Heart right ventricle (tissue), 16 donors: ENCODE measurements around the gene PDE2A. TPM values are rescaled to one million over a fixed set of nuclear protein-coding genes. Genes with fewer than 3 reads are reported as not detected.

Source experiments
- ATAC-seq, 8 donors: fragments of 200-7000 bp; cut with Tn5 transposase; one replicate each; pipeline ENCODE4 v1.9.1; 2020; ENCODE audit warnings: mild to moderate bottlenecking in 8 of 8, moderate library complexity in 8 of 8, moderate number of reproducible peaks in 1 of 8
- DNase-seq, 2 donors: peaks; one replicate each; pipeline ENCODE4 v3.0.0-alpha.2; 2020
- H3K27ac ChIP-seq, 10 donors: fragments of 200-600 bp; sonication (generic) in 2 of 10; one replicate each; pipeline versions ENCODE4 v1.5.0 to v1.8.0; 2020 to 2022; ENCODE audit warnings: mild to moderate bottlenecking in 3 of 10
- H3K27me3 ChIP-seq, 7 donors: fragments of 200-600 bp; one replicate each; pipeline ENCODE4 v1.8.0; 2021 to 2022; ENCODE audit warnings: mild to moderate bottlenecking in 2 of 7
- H3K36me3 ChIP-seq, 9 donors: fragments of 200-600 bp; sonication (generic) in 1 of 9; one replicate each; pipeline versions ENCODE4 v1.5.0 to v1.8.0; 2020 to 2022; ENCODE audit warnings: mild to moderate bottlenecking in 2 of 9
- H3K4me1 ChIP-seq, 9 donors: fragments of 200-600 bp; sonication (generic) in 1 of 9; one replicate each; pipeline versions ENCODE4 v1.5.0 to v1.8.0; 2020 to 2022; ENCODE audit warnings: mild to moderate bottlenecking in 4 of 9
- H3K4me3 ChIP-seq, 10 donors: fragments of 200-600 bp; sonication (generic) in 2 of 10; one replicate each; pipeline versions ENCODE4 v1.5.0 to v1.8.0; 2020 to 2022; ENCODE audit warnings: mild to moderate bottlenecking in 7 of 10, moderate library complexity in 2 of 10
- H3K9me3 ChIP-seq, 11 donors: fragments of 200-600 bp in 10 of 11; sonication (generic) in 2 of 11; one replicate each; pipeline versions ENCODE4 v1.5.0 to v1.8.0; 2013 to 2022; ENCODE audit warnings: mild to moderate bottlenecking in 2 of 11, control low read depth in 1 of 11, moderate library complexity in 1 of 11
- WGBS, 2 donors: extraction: QIAGEN DNeasy Blood & Tissue Kit; methylation state at CpG; one replicate each; pipeline ENCODE4 v1.1.7; 2013; ENCODE audit warnings: inconsistent platforms in 1 of 2; 5-methylcytosine and 5-hydroxymethylcytosine counted together
- intact Hi-C, 10 donors: fragments of 100-400 bp; cut with DNase I; formaldehyde crosslinking; loops; one replicate each; pipeline versions ENCODE4 v1.11.1 to v1.14.2; 2022
- polyA plus RNA-seq, 2 donors: library from polyadenylated mRNA; stranded (reverse); fragments of 200-250 nt; gene quantifications; one replicate each; pipeline ENCODE4 v1.2.3, GENCODE V29; 2013
- total RNA-seq, 10 donors: library from RNA; stranded (reverse); fragmentation: NEBNext Ultra II Directional in 3 of 10; extraction: Animal tissue kit (Norgen Biotek cat#: 25700) in 3 of 10; gene quantifications; one replicate each; pipeline versions ENCODE4 v1.2.1 to v1.2.4, GENCODE V29; 2021 to 2023
- TF ChIP-seq, protein P1 (sequence below), 9 donors: fragments of 200-600 bp; sonication (generic) in 2 of 9; IDR thresholded peaks; one replicate each; pipeline versions ENCODE4 v1.5.0 to v1.8.0; 2021 to 2022; ENCODE audit warnings: antibody characterized with exemption in 9 of 9, mild to moderate bottlenecking in 5 of 9, moderate library complexity in 1 of 9
- donor health status: Arrhythmogenic right ventricular cardiomyopathy.
- donor health status: ischemic (EF 13 %, LVEDD 7.1; RV severe dilation, severe dysfunction).
- donor health status: healthy with polysubstance abuse.
- donor health status: DM: no; HTN: yes; CAD: no.
- donor health status: DM: no; HTN: no; CAD: no.
- donor health status: ischemic (EF 25% LVEDD 6.9; RV normal size, moderate dysfunction).
- donor health status: ischemic (EF 25% LVEDD 5.7; RV mildly dilated, moderate dysfunction).
- donor health status: healthy.
- donor health status: DM: yes; HTN: yes; CAD: no.
- donor health status: Ischemic cardiomyopathy.
- donor health status: ischemic (EF 35%, LVEDD 5.7; RV mildly dilated, moderate dysfunction).
- donor health status: nonischemic (EF 11% LVEDD 7.7; RV severe dilation, severe dysfunction).
- donor health status: DM: yes; HTN: yes; CAD: no.
- donor health status: PGD.
- donor health status: ischemic (EF 29% LVEDD 5.4; RV normal size, mild dysfunction).
- donor health status: nonischemic (EF 23%, LVEDD 6.1; RV moderate dilation, normal function).

PDE2A gene
- total and polyA plus RNA-seq, 12 donors, result 10.4 to 47.6 (median 30.2) TPM

- DNase-seq, result no peak
- H3K4me1 ChIP-seq, result peaks cover 0 to 39% (median 11%) of the 10 kb centered on the region in 9 donors
- intact Hi-C loops, result no loop called here
These were observed 19.2 kb upstream of the PDE2A start for GRCh38 chr11:72693271-72693968.

GRCh38 chr11:72692498-72693237 is 18.4 kb upstream of the PDE2A start:
- H3K27me3 ChIP-seq, result no peaks in the 10 kb centered on the region
- intact Hi-C loops, result no loop called here
- no peak overlapping the region for H3K4me3 ChIP-seq
- TF ChIP-seq, protein P1, sequence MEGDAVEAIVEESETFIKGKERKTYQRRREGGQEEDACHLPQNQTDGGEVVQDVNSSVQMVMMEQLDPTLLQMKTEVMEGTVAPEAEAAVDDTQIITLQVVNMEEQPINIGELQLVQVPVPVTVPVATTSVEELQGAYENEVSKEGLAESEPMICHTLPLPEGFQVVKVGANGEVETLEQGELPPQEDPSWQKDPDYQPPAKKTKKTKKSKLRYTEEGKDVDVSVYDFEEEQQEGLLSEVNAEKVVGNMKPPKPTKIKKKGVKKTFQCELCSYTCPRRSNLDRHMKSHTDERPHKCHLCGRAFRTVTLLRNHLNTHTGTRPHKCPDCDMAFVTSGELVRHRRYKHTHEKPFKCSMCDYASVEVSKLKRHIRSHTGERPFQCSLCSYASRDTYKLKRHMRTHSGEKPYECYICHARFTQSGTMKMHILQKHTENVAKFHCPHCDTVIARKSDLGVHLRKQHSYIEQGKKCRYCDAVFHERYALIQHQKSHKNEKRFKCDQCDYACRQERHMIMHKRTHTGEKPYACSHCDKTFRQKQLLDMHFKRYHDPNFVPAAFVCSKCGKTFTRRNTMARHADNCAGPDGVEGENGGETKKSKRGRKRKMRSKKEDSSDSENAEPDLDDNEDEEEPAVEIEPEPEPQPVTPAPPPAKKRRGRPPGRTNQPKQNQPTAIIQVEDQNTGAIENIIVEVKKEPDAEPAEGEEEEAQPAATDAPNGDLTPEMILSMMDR (IDR thresholded peaks at IDR 0.05), result no peak
- no peaks in the 10 kb centered on the region for H3K9me3 ChIP-seq
- H3K36me3 ChIP-seq, result peaks cover 0 to 100% (median 74%) of the 10 kb centered on the region in 9 donors
- ATAC-seq, result peak in 7 of 8 donors; percentile 6 to 60 (median 37)
- no peak for DNase-seq
- H3K4me1 ChIP-seq, result peaks cover 0 to 39% (median 13%) of the 10 kb centered on the region in 9 donors
- H3K27ac ChIP-seq, result peak overlapping the region in 1 of 10 donors; percentile 10
- 55% methylated on average over 9 of the region's 9 CpGs for WGBS, 2 donors

More at GRCh38 chr11:72693271-72693968, 19.2 kb upstream of the PDE2A start:
- peaks cover 0 to 100% (median 80%) of the 10 kb centered on the region in 9 donors for H3K36me3 ChIP-seq
- WGBS, 2 donors, result 95% methylated on average over 19 of the region's 19 CpGs
- H3K9me3 ChIP-seq, result no peaks in the 10 kb centered on the region
- TF ChIP-seq, protein P1 (IDR thresholded peaks at IDR 0.05), result no peak
- no peak overlapping the region for H3K4me3 ChIP-seq
- H3K27me3 ChIP-seq, result no peaks in the 10 kb centered on the region
- peak in 1 of 8 donors; percentile 14 for ATAC-seq
- H3K27ac ChIP-seq, result peak overlapping the region in 1 of 10 donors; percentile 10

GRCh38 chr11:72690166-72690565 is 15.9 kb upstream of the PDE2A start:
- 87 to 92% methylated on average over 4 of the region's 4 CpGs for WGBS, 2 donors
- Histone ChIP-seq H3K4me1 (peaks cover 6 to 64% (median 32%) of the 10 kb centered on the region in 9 donors), H3K27ac (peak overlapping the region in 1 of 10 donors; percentile 56), H3K4me3 (no peak overlapping the region), H3K27me3 (no peaks in the 10 kb centered on the region), H3K36me3 (peaks cover 0 to 100% (median 56%) of the 10 kb centered on the region in 9 donors), H3K9me3 (no peaks in the 10 kb centered on the region)
- intact Hi-C loops, result no loop called here
- ATAC-seq (no peak), DNase-seq (no peak)
- TF ChIP-seq, protein P1 (IDR thresholded peaks at IDR 0.05), result no peak

DNA sequence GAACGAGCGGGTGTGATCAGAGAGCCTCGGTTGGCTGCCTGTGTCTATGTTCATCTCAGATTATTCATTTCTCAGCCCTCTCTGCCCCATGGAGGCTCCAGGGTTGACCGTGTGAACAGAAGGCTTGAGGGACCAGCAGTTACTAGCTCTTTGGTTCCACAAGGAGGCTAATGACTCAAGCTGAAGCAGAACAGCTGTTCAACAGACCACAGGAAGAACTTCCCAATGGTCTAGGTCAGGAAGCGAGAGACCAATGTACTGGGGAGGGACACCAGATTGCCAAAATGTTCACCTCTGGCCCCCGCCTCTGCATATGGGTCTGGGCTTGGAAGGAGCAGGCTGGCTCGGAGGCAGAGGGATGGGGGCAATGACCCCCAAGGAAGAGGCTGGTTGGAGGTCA is 14.7 kb upstream of the PDE2A start:
- 85 to 95% methylated on average over 7 of the region's 7 CpGs for WGBS, 2 donors
- Histone ChIP-seq H3K4me3 (no peak overlapping the region), H3K27me3 (no peaks in the 10 kb centered on the region), H3K36me3 (peaks cover 0 to 100% (median 50%) of the 10 kb centered on the region in 9 donors), H3K4me1 (peaks cover 8 to 76% (median 43%) of the 10 kb centered on the region in 9 donors), H3K27ac (peak overlapping the region in 8 of 10 donors; percentile 1 to 56 (median 8)), H3K9me3 (no peaks in the 10 kb centered on the region)
- intact Hi-C loops, result loop anchor here in 4 of 10 donors (10.0 kb wide), 1 partner anchor 214 kb away; no protein-coding TSS in a partner anchor
- no peak for ATAC-seq
- TF ChIP-seq, protein P1 (IDR thresholded peaks at IDR 0.05), result no peak
- no peak for DNase-seq
